ENCODE results near the gene TMEM200A.

TMEM200A gene

GRCh38 chr6:130405549-130405948, 39.7 kb downstream of the TMEM200A start:
- no peak overlapping the region for H3K4me3 ChIP-seq (ENCODE audit: low read depth, low read length)
- TF ChIP-seq CTCF (IDR thresholded peaks at IDR 0.05; ENCODE audit: low read depth, low read length), result no peak

GRCh38 chr6:130407032-130407431, 41.2 kb downstream of the TMEM200A start:
- H3K4me3 ChIP-seq (ENCODE audit: low read depth, low read length), result no peak overlapping the region
- TF ChIP-seq CTCF (IDR thresholded peaks at IDR 0.05; ENCODE audit: low read depth, low read length), result no peak

- H3K4me3 ChIP-seq (ENCODE audit: low read depth, low read length), result no peak overlapping the region
- TF ChIP-seq CTCF (IDR thresholded peaks at IDR 0.05; ENCODE audit: low read depth, low read length), result no peak
These were observed 43.7 kb downstream of the TMEM200A start for GRCh38 chr6:130409418-130410100.

- H3K4me3 ChIP-seq (ENCODE audit: low read depth, low read length), result no peak overlapping the region
- no peak for TF ChIP-seq CTCF (IDR thresholded peaks at IDR 0.05; ENCODE audit: low read depth, low read length)
These were observed 45.7 kb downstream of the TMEM200A start for GRCh38 chr6:130411481-130411880.

GRCh38 chr6:130412556-130413290, 46.9 kb downstream of the TMEM200A start:
- no peak for TF ChIP-seq CTCF (IDR thresholded peaks at IDR 0.05; ENCODE audit: low read depth, low read length)
- H3K4me3 ChIP-seq (ENCODE audit: low read depth, low read length), result no peak overlapping the region

- no peak overlapping the region for H3K4me3 ChIP-seq (ENCODE audit: low read depth, low read length)
- no peak for TF ChIP-seq CTCF (IDR thresholded peaks at IDR 0.05; ENCODE audit: low read depth, low read length)
These were observed 52.1 kb downstream of the TMEM200A start for GRCh38 chr6:130417951-130418350.

- H3K4me3 ChIP-seq (ENCODE audit: low read depth, low read length), result no peak overlapping the region
- TF ChIP-seq CTCF (IDR thresholded peaks at IDR 0.05; ENCODE audit: low read depth, low read length), result no peak
These were observed 55.1 kb downstream of the TMEM200A start for GRCh38 chr6:130420911-130421310.
